IMR-90 (cell line): Measurements from ENCODE around the gene SPNS2.

Source experiments
- CTCF ChIP-seq: conservative IDR thresholded peaks from 2 replicates; pipeline ENCODE4 v1.5.1; 2012; ENCODE audit warnings: mild to moderate bottlenecking, low read depth, low read length, improper control_type of control experiment
- FOS ChIP-seq: fragments of 150-350 bp; IDR thresholded peaks from 2 replicates; pipeline ENCODE4 v1.6.1; 2016; ENCODE audit warnings: low read depth, low read length
- MAFK ChIP-seq: IDR thresholded peaks from 2 replicates; pipeline ENCODE4 v1.6.1; 2012; ENCODE audit warnings: low read depth, low read length, improper control_type of control experiment
- NFE2L2 ChIP-seq: fragments of 150-350 bp; IDR thresholded peaks from 2 replicates; pipeline ENCODE4 v1.6.1; 2016; ENCODE audit warnings: low read depth, mild to moderate bottlenecking, low read length
- POLR2A ChIP-seq: IDR thresholded peaks from 2 replicates; pipeline ENCODE4 v1.6.1; 2012; ENCODE audit warnings: mild to moderate bottlenecking, low read depth, low read length
- RCOR1 ChIP-seq: IDR thresholded peaks from 2 replicates; pipeline ENCODE4 v1.6.1; 2012; ENCODE audit warnings: mild to moderate bottlenecking, low read length, improper control_type of control experiment; ENCODE audit not compliant: insufficient replicate concordance
- RFX5 ChIP-seq: IDR thresholded peaks from 2 replicates; pipeline ENCODE4 v1.8.0; 2012; ENCODE audit warnings: low read depth, mild to moderate bottlenecking, low read length, moderate library complexity
- SMC3 ChIP-seq: fragments of 150-350 bp; IDR thresholded peaks from 2 replicates; pipeline ENCODE4 v1.6.1; 2016; ENCODE audit warnings: low read depth, mild to moderate bottlenecking, antibody characterized with exemption, low read length, moderate library complexity

GRCh38 chr17:4516735-4517134, 18.1 kb downstream of the SPNS2 start:
- TF ChIP-seq CTCF (no peak), RCOR1 (no peak), RFX5 (no peak), NFE2L2 (no peak), MAFK (no peak), POLR2A (no peak), FOS (no peak), SMC3 (no peak)
